Suppressor macrophage treated with lipopolysaccharide for 1 hour (primary cell): Measurements from ENCODE around the gene C1orf115.
"Not testable (repeated sequence)": the region's sequence is repeated elsewhere in the genome, so short reads cannot be mapped to it uniquely, and the experiment has no call there.

Experiments used
- DNase-seq, 3 donors: peaks; one replicate each; pipeline ENCODE4 v3.0.0-alpha.2; 2020 to 2022

Gene C1orf115

DNA sequence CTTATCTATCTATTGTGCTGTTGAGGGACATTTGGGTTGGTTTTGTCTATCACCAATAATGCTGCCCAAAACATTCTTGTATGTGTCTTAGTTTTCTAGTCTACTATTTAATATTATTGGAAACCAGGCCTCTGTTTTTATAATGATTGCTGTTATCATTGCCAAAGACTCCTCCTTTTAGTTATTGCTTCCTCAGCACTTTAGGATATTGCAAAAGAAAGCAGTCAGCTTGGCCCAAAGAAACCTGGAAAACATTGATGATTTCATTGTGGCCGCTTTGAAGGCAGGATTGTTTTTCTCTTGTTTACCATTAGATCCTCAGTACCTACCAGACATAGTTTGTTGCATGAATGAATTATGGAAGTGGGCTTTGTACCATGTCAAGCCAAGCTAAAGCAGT lies 37.4 kb downstream of the C1orf115 start:
- DNase-seq: no peak

DNA sequence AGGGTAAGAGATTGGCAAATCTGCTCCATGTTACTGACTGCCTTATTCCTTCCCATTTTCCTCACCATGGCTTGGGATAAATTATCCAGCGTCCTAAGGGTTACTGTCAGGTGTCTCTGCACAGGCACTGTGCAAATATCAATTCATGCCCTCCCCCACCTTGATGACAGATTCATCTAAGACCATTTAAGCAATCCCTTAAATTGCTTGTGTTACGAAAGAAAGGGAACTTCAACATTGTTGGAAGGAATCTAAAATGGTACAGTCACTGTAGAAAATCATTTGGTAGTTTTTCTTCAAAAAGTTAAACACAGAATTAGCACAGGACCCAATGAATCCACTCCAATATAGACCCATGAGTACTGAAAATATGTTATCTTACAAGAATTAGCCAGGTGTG lies 40.3 kb downstream of the C1orf115 start:
- peak in 2 of 3 donors; percentile 57 to 62 for DNase-seq

DNA sequence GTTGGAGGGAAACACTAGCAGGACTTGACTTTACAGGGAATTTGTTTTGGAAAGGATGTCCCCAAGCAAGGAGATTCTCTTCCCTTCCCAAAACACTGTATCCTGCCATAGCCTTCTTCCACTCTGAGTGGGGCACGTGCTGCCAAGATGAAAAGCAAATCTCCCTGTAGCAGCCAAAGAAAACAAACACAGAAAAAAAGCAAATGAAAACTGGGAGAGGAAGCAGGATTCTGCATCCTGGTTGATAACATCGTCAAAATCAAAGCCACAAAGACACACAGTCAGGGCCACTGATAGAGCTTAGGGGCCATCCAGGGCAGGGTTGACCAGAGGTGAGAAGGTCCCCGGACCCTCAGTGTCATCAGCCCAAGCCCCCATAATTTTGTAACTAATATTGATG lies 42.0 kb downstream of the C1orf115 start:
- DNase-seq: no peak

- DNase-seq: peak in 1 of 3 donors; percentile 27
Measured at GRCh38 chr1:220732621-220733020, 42.5 kb downstream of the C1orf115 start.

DNA sequence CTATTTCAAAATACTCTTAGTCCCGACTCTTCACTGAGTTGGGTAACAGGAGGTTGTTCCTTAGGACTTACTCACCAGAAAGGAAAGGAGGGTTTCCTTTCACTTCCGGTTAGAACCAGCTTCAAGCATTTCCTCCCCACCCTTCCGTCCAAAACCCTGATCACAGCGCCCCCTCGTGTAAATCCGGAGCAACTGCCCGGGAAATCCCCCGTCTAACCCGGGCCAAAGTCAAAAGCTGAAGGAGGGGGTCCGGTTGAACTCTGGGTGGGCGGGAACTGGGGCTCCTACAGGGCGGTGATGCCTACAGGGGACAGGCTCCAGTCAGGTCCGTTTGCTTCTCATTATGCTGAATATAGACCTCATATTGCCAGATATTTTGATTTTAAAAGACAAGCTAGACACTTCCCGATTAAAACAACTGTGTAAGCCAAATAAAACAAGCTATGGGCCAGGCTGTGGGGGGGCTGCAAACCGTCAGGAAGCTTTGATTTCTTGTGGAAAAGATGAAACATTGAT lies 43.0 kb downstream of the C1orf115 start:
- DNase-seq: peak; percentile 90 to 95 (median 94)

GRCh38 chr1:220734571-220735326 lies 44.6 kb downstream of the C1orf115 start:
- DNase-seq: no peak

DNA sequence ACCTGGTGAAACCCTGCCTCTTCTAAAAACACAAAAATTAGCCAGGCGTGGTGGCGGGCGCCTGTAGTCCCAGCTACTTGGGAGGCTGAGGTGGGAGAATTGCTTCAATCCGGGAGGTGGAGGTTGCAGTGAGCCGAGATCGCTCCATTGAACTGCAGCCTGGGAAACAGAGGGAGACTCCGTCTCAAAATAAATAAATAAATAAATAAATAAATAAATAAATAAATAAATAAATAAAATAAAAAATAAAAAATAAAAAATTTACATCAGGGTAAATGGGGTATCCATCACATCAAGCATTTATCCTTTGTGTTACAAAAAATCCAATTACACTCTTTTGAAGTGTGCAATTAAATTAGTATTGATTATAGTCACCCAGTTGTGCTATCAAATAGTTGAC lies 46.1 kb downstream of the C1orf115 start:
- DNase-seq: not testable (repeated sequence)

DNA sequence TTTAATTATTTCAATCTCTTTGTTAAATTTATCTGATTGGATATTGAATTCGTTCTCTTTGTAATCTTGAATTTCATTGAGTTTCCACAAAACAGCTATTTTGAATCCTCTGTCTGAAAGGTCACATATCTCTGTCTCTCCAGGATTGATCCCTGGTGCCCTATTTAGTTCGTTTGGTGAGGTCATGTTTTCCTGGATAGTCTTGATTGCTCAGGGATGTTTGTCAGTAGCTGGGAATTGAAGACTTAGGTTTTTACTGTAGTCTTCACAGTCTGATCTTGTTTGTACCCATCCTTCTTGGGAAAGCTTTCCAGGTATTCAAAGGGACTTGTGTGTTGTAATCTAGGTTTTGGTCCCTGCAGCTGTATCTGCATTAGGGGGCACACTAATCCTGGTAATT lies 51.2 kb downstream of the C1orf115 start:
- DNase-seq: no peak

DNA sequence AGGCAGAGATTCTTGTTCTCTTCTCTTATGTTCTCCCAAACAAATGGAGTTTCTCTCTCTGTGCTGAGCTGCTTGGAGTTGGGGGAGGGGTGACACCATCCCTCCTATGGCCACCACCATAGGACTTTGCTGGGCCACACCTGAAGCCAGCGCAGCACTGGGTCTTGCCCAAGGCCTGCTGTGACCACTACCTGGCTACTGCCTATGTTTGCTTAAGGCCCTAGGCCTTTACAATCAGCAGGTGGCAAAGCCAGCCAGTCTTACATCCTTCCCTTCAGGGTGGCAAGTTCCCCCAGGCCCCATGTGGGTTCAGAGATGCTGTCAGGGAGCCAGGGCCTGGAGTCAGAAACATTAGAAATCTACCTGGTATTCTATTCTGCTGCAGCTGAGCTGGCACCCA lies 51.7 kb downstream of the C1orf115 start:
- DNase-seq: no peak

DNA sequence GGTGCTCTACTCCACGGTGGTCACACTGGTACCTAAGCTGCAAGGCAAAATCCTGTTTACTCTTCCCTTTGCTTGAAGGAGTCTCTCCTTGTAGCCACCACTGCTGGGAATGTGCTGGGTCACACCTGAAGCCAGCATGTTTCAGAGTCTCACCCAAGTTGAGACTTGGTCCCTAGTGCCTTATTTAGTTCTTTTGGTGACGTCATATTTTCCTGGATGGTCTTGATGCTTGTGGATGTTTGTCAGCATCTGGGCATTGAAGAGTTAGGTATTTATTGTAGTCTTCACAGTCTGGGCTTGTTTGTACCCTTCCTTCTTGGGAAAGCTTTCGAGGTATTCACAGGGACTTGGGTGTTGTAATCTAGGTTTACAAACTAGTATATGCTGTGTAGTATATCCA lies 52.4 kb downstream of the C1orf115 start:
- no peak for DNase-seq

GRCh38 chr1:220746851-220747250 lies 56.7 kb downstream of the C1orf115 start:
- no peak for DNase-seq

- DNase-seq: no peak
Measured at GRCh38 chr1:220747437-220748088, 57.4 kb downstream of the C1orf115 start.

DNA sequence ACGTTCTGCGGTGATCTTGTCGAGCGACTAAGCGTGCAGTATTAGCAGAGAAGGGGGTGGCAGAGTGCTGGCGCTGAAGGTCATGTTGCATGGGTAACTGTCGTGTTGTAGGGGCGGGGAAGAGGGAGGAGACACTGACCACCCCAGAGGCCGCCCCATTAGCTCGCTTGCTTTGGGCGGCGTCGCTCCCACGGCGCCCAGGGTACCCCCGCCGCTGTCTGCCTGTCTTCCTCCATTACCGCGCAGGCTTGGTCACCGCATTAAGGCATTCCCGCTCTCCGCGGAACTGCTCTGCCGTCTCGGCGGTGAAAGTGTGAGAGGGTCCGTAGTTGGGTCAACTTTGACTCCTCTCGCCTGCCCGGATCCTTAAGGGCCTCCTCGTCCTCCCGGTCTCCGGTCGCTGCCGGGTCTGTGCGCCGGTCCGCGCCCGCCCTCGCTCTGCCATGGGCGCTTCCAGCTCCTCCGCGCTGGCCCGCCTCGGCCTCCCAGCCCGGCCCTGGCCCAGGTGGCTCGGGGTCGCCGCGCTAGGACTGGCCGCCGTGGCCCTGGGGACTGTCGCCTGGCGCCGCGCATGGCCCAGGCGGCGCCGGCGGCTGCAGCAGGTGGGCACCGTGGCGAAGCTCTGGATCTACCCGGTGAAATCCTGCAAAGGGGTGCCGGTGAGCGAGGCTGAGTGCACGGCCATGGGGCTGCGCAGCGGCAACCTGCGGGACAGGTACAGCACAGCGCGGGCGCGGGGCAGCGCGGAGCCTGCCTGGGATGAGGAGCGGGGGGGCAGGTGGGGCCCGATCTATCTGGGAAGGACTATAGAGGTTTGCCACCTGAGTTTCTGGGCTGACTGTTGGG lies 58.1 kb downstream of the C1orf115 start, which contains the start of gene MTARC2:
MTARC2 (plus strand) TSS at position 234 of the 846 bp plus-strand sequence; CDS start at position 444, 210 bp downstream.
- peak; percentile 61 to 81 (median 70) for DNase-seq
